HG03159 (cell line): ENCODE results near the gene GMNC.
"Not testable (repeated sequence)": the region's sequence is repeated elsewhere in the genome, so short reads cannot be mapped to it uniquely, and the experiment has no call there.

Experiments used
- ATAC-seq: cut with Tn5 transposase; IDR thresholded peaks from one replicate; pipeline ENCODE4 v1.9.1; 2021; ENCODE audit warnings: mild to moderate bottlenecking, moderate library complexity; ENCODE audit not compliant: unreplicated experiment

Gene GMNC

DNA sequence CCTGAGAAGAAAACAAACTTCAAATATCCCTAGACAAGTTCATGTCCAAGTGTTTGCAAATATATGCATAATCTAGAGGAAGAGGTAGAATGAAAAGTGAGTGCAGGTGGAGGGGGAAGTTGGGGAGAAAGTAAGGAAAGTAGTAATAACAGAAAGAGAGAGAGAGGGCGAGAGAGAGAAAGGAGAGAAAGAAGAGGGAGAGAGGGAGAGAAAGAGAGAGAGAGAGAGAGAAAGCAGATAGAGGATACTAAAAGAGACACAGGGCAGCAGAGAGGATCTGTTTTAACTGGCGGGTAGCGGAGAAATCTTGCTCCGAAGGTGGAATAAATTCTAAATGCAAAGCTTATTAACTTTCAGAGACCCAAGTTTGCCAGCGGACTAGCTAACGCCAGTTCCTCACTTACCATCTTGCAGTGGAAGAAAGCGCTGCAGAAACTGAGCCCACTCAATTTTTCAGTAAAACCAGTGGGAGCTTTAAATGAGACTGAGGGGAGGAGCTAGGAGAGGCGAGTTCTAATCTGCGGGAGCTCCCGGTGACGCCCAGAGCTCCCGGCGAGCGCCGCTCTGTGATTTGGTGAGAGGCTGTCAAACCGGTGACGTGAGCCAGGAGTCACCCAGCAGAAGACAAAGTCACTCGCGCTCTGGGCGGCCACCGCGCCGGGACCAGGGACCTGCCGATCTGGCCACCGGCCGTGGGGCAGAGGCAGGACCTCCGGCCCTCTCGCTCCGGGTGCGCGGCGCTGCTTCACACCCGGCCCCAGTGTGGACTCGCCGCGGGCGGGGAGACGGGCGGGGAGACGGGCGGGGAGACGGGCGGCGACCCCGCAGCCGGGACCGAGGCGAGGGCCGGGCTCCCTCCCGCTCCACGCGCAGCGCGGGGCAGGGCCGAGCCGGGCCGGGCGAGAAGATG, at the start of gene GMNC:
TSS of gene GMNC (minus strand) at position 486 of the 910 bp plus-strand sequence. CDS start at position 407, 79 bp downstream.
- ATAC-seq: peak; percentile 76

- no peak for ATAC-seq
Measured at GRCh38 chr3:190911382-190911781, 48.9 kb upstream of the GMNC start.

GRCh38 chr3:190909908-190910307, 47.4 kb upstream of the GMNC start:
- no peak for ATAC-seq

DNA sequence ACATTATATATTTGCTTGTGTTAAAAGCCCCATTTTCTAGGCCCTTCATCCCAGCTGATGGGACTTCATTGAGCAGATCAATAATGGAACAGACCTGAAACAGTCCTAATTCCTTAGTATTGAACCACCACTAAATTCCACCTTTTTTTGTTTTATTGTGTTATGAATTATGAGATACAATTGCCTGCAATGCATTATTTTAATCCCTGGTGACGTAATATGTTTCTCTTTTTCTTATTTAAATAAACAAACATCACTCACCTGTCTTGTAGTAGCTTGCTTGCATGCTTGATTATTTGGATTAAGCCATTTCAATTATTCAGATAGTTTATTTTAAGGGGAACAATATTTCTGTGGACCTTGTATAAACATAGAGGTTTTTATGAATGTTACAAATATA, 40.7 kb upstream of the GMNC start:
- ATAC-seq: no peak

DNA sequence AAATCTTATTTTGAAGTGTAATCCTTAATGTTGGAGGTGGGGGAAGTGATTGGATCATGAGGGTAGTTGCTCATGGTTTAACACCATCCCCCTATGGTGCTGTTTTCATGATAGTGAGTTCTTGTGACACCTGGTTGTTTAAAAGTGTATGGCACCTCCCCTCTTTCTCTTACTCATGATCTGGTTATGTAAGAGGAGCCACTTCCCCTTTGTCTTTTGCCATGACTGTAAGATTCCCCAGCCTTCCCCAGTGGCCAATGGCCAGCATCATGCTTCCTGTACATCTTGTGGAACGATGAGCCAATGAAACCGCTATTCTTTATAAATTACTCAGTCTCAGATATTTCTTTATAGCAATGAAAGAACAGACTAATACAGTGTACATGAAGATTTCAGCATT, 39.8 kb upstream of the GMNC start:
- peak; percentile 62 for ATAC-seq

GRCh38 chr3:190892395-190892902, 30.0 kb upstream of the GMNC start:
- ATAC-seq: no peak

DNA sequence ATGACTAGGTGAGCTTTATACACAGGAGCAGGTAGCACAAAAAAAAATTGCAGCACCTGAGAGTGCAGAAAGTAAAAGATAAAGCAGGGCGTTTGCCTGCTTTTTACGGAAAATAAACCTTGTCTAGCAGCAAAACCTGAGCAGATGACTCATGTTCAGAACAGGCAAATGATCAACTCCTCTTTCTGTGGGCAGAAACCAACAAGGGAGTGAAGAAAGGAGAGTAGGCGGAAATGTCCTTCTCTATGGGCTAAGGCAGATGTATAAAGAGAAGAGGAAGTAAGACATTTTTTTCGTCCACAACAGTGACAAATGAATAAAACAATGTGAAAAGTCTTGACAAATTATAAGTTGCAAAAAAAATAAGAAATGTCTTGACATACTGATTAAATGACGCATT, 24.5 kb upstream of the GMNC start:
- peak; percentile 75 for ATAC-seq

GRCh38 chr3:190883973-190884832, 21.7 kb upstream of the GMNC start:
- peak; percentile 82 for ATAC-seq

GRCh38 chr3:190883141-190883540, 20.6 kb upstream of the GMNC start:
- ATAC-seq: no peak

DNA sequence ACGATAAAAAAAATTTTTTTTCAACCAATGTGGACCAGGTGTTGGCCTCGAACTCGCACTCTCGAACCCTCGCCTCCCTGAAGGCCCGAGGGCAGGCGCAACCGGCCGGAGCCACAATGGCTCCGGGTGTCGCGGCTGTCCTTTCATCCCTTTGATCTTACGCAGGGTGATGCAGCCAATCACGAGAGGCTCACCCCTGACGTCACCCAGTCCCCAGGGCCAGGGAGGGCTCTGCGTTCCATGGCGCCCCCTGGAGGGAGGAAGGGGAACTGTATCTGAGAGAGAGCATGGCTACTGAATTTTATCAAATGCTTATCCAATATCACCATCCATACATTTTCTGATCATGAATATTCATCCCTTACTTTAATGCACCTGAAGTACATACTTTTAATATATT, 15.4 kb upstream of the GMNC start:
- no peak for ATAC-seq

DNA sequence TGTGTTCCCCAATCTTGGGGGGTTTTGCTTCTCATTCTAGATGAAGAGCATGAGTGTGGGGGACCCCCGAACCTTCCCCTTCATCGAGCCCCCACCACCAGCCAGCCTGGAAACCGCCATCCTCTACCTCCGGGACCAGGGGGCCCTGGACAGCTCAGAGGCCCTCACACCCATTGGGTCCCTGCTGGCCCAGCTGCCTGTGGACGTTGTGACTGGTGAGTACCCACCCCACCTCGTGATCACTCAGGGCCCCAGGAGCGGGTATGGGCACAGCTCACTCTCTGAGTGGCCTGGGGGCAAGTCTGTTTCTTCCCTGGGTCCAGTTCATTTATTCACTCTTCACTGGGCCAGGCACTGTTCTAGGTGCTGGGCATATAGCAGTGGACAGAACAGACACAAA, 13.9 kb upstream of the GMNC start:
- ATAC-seq: not testable (repeated sequence)

DNA sequence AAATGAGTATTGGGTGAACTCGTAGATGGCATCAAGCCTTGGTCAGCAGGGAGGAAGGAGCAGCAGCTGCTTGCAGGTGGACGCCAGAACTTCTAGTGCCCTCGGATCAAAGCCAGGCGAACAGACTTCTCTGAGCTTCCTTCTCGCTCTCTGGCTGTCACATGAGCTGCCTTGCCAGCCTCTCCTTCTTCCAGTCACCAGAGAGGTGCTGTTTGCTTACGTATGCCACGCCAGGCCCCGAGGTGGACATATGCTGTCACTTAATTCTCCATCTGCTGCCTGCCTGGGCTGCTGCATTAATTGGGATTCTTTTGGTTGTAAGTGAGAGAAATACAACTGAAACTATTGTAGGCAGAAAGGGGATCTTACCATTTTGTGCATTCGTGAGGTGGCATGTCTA, 12.6 kb upstream of the GMNC start:
- ATAC-seq: not testable (repeated sequence)

- no peak for ATAC-seq
Measured at GRCh38 chr3:190870127-190870526, 7.6 kb upstream of the GMNC start.

DNA sequence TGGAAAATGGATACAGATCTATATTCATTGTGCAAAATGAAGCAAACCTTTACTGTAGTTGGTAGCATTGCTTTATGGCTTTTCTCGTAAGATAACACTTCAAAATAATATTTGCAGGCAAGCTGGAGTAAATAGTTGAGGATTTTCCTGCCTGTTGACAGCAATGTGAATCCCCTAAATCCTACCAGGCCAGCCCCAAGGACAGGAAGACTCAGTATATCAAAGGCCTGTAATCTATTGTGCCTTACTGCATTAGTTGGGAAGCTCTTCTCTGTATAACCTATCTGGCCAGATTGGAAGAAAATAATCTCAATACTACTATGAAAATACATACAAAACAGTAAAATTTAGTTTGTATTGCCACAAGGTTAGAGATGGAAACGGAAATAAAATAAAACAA, 4.6 kb upstream of the GMNC start:
- no peak for ATAC-seq

- no peak for ATAC-seq
Measured at GRCh38 chr3:190865828-190866227, 3.3 kb upstream of the GMNC start.

- ATAC-seq: peak; percentile 49
Measured at GRCh38 chr3:190865419-190865818, 2.9 kb upstream of the GMNC start.

DNA sequence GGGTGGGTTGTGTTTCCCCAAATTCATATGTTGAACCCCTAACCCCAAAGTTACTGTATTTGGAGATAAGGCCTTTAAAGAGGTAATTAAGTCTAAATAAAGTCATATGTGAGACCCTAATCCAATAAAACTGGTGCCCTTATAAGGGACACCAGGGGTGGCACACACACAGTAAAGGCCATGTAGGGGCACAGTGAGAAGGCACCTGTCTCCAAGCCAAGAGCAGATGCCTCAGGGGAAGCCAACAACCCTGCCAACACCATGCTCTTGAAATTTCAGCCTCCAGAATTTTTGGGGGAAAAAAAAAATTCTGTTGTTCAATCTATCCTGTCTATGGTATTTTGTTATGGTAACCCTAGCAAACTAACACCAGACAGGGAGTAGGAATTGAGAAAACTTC, 1.5 kb upstream of the GMNC start:
- ATAC-seq: no peak

DNA sequence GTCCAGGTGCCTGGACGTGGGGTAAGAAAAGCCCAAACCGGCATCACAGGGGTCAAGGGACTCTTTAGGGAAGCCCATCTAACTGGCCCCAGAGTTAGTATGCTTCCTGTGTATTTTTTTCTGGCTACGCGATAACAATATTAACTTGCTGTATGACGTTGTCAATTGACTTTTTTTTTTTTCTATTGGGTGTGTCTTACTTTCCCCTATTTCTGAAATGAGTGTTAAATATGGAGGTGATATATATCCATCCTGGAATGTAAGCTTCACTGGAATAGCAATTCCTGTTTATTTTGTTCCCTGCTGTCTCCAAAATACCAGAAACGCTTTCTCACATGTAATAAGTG, 598 bp upstream of the GMNC start:
- ATAC-seq: peak; percentile 3

DNA sequence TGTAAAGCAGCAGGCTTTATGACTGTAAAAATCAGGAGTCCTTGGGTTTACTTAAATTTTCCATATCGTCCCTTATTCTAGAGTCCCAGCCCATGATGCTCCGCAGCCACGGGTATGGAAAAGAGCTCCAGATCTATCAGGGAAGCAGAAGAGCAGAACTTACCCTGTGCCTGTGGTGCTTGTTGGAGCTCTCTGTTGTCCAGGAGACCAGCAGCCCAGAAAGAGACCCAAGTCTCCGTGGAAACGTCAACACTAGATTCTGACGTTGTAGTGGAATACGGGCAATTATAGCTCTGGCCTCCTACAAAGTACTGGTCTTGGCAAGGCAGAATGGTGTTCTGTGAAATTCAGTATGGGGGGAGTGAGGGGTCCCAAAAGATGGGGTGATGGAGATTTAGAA, 2.0 kb downstream of the GMNC start:
- no peak for ATAC-seq

DNA sequence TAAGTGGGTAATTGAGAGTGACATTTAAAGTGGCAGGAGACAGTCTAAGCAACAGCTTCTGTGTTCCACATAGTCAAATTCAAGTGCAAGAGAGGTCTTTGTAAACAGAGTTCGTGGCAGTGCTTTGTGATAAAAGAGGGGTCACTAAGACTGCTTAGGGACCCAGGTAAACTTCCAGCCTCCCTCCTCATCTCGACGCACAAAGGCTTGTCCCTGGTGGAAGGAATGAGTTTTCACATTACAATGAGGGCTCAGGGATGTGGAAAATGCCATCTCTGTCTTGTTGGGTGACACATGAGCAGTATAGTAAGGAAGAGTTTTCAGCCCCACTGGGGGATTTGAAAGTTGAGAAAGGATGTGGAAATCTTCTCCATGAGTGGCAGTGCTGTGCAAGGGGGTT, 7.3 kb downstream of the GMNC start:
- no peak for ATAC-seq

DNA sequence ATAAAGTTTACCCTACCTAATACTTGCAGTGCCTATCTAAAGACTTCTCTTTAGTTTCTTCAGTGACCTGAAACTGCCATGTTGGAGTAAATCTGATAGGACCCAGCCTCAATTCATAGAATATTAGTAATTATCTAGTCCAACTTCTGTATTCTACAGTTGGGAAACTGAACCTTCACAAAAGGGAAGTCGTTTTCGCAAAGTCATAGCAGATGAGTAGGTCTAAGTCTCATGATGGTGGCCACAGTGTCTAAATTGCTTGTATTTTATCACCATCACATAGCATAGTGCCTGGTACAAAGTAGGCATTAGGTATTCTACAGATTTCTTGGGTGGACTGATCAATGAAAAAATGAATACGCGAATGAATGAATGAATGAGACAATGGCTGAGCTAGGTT, 8.4 kb downstream of the GMNC start:
- no peak for ATAC-seq

DNA sequence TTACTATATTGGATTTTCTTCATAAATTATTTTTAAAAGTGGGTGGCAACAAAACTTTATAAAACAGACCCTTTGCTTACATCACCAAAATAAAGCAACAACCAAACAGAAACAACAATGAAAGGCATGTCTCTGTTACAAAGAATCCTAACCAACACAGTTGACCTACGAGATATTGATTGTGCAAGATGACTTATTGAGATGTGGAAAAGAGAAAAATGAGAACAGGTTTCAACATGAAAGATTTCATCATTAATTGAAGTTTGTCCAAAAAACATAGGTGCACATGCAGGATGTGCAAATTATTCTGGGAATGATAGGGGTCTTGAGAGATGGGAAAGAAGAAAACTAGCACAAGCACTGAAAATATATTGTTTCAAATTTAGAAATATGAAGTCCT, 9.0 kb downstream of the GMNC start:
- ATAC-seq: no peak
